OCI-LY1 (cell line): ENCODE measurements around the gene LRIG1.

Source experiments
- CTCF ChIP-seq: fragments of 200-600 bp; sonication (generic), shearing (Covaris generic); IDR thresholded peaks from 2 replicates; pipeline ENCODE4 v1.5.1; 2017; ENCODE audit warnings: mild to moderate bottlenecking, antibody characterized with exemption, low read length, moderate library complexity, mixed read lengths
- EZH2 ChIP-seq: fragments of 200-600 bp; sonication (generic), shearing (Covaris generic); IDR thresholded peaks from 2 replicates; pipeline ENCODE4 v1.8.0; 2017; ENCODE audit warnings: borderline replicate concordance, mixed run types, mild to moderate bottlenecking, antibody characterized with exemption, low read length, moderate library complexity, mixed read lengths

DNA sequence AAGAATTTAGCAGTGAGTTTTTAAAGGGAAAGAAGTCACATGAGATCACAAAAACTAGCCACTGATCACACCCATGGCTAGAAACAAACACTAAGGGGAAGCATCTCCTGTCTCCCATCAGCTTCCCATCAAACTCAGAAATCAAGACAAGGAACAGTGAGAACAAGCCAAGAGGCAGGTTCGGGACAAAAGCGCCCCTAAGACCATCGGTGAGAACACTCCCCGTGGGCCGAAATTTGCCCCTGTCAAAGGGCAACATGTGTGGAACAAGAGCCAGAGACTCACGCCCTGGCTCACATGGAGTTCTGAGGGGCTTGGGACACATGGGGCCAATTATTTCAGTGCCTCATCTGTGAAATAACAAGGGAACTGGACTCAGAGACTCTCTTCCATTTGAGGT lies 49.1 kb downstream of the LRIG1 start:
- TF ChIP-seq CTCF, result no peak
- no peak for TF ChIP-seq EZH2
